H9 (cell line): ENCODE data around the gene MACROH2A1. TPM values are rescaled to one million over a fixed set of nuclear protein-coding genes. Genes with fewer than 3 reads are reported as not detected.
A peak's percentile ranks its signal among the peaks of the same experiment; 100 is the strongest.

Experiments
- DNase-seq: peaks from one replicate; pipeline ENCODE4 v3.0.0-alpha.2; 2017
- H2AFZ ChIP-seq: one replicate; pipeline ENCODE4 v1.6.1; 2013; ENCODE audit warnings: mild to moderate bottlenecking, low read length, control low read depth, moderate library complexity
- H2AK5ac ChIP-seq: 2 replicates; pipeline ENCODE4 v1.6.1; 2013; ENCODE audit warnings: low read length, control low read depth, mixed read lengths; ENCODE audit not compliant: insufficient read length
- H2BK120ac ChIP-seq: one replicate; pipeline ENCODE4 v1.6.1; 2013; ENCODE audit warnings: low read depth, mild to moderate bottlenecking, low read length, control low read depth, inconsistent platforms; ENCODE audit not compliant: poor library complexity, severe bottlenecking
- H2BK12ac ChIP-seq: 2 replicates; pipeline ENCODE4 v1.6.1; 2013; ENCODE audit warnings: low read length, control low read depth, mixed read lengths, low read depth; ENCODE audit not compliant: insufficient read length
- H2BK15ac ChIP-seq: 2 replicates; pipeline ENCODE4 v1.6.1; 2013; ENCODE audit warnings: low read depth, low read length, control low read depth
- H2BK20ac ChIP-seq: one replicate; pipeline ENCODE4 v1.6.1; 2013; ENCODE audit warnings: low read depth, mild to moderate bottlenecking, low read length, control low read depth, inconsistent platforms; ENCODE audit not compliant: poor library complexity, severe bottlenecking
- H2BK5ac ChIP-seq: 2 replicates; pipeline ENCODE4 v1.6.1; 2013; ENCODE audit warnings: low read length, control low read depth, mixed read lengths; ENCODE audit not compliant: insufficient read length
- H3K14ac ChIP-seq: 2 replicates; pipeline ENCODE4 v1.6.1; 2013; ENCODE audit warnings: low read length, control low read depth; ENCODE audit not compliant: insufficient read depth
- H3K18ac ChIP-seq: 2 replicates; pipeline ENCODE4 v1.6.1; 2013; ENCODE audit warnings: low read depth, mild to moderate bottlenecking, mixed read lengths, low read length, control low read depth; ENCODE audit not compliant: insufficient read length
- H3K23ac ChIP-seq: 2 replicates; pipeline ENCODE4 v1.6.1; 2013; ENCODE audit warnings: low read length, control low read depth, mixed read lengths, low read depth; ENCODE audit not compliant: insufficient read length
- H3K23me2 ChIP-seq: 2 replicates; pipeline ENCODE4 v1.6.1; 2013; ENCODE audit warnings: low read depth, mild to moderate bottlenecking, mixed read lengths, low read length, control low read depth; ENCODE audit not compliant: insufficient read length, poor library complexity, severe bottlenecking
- H3K27ac ChIP-seq: 2 replicates; pipeline ENCODE4 v1.5.1; 2013; ENCODE audit warnings: low read length, control low read depth, mixed read lengths, low read depth; ENCODE audit not compliant: insufficient read length
- H3K27me3 ChIP-seq: 2 replicates; pipeline ENCODE4 v1.6.1; 2013; ENCODE audit warnings: low read length, control low read depth, inconsistent platforms; ENCODE audit not compliant: insufficient read depth
- H3K4ac ChIP-seq: 2 replicates; pipeline ENCODE4 v1.6.1; 2013; ENCODE audit warnings: low read depth, mild to moderate bottlenecking, control low read depth, inconsistent platforms, low read length, moderate library complexity
- H3K4me1 ChIP-seq: 2 replicates; pipeline ENCODE4 v1.6.1; 2013; ENCODE audit warnings: low read length, control low read depth, inconsistent platforms; ENCODE audit not compliant: insufficient read depth
- H3K4me2 ChIP-seq: 2 replicates; pipeline ENCODE4 v1.6.1; 2013; ENCODE audit warnings: low read length, control low read depth, mixed read lengths; ENCODE audit not compliant: insufficient read length, insufficient read depth
- H3K56ac ChIP-seq: 2 replicates; pipeline ENCODE4 v1.6.1; 2013; ENCODE audit warnings: low read depth, mild to moderate bottlenecking, mixed read lengths, low read length, control low read depth; ENCODE audit not compliant: insufficient read length
- H3K79me1 ChIP-seq: 2 replicates; pipeline ENCODE4 v1.6.1; 2013; ENCODE audit warnings: low read depth, mild to moderate bottlenecking, moderate library complexity, low read length, control low read depth, inconsistent platforms; ENCODE audit not compliant: insufficient read depth, poor library complexity, severe bottlenecking
- H3K79me2 ChIP-seq: 2 replicates; pipeline ENCODE4 v1.6.1; 2013; ENCODE audit warnings: low read length, control low read depth, inconsistent platforms; ENCODE audit not compliant: insufficient read depth
- H3K9ac ChIP-seq: 2 replicates; pipeline ENCODE4 v1.6.1; 2013; ENCODE audit warnings: low read length, control low read depth, mixed read lengths; ENCODE audit not compliant: insufficient read length; ENCODE audit errors: extremely low read depth
- H3K9me3 ChIP-seq: one replicate; pipeline ENCODE4 v1.6.1; 2013; ENCODE audit warnings: low read depth, low read length, inconsistent platforms; ENCODE audit not compliant: control insufficient read depth
- H3T11ph ChIP-seq: one replicate; pipeline ENCODE4 v1.6.1; 2013; ENCODE audit warnings: mild to moderate bottlenecking, low read length, control low read depth, inconsistent platforms
- H4K20me1 ChIP-seq: one replicate; pipeline ENCODE4 v1.6.1; 2013; ENCODE audit not compliant: control insufficient read depth, insufficient read length, insufficient read depth
- H4K5ac ChIP-seq: 2 replicates; pipeline ENCODE4 v1.6.1; 2013; ENCODE audit warnings: low read depth, mild to moderate bottlenecking, mixed read lengths, low read length, control low read depth; ENCODE audit not compliant: insufficient read length
- H4K8ac ChIP-seq: replicated peaks from 2 replicates; pipeline ENCODE4 v1.6.1; 2013; ENCODE audit warnings: low read length, control low read depth, mixed read lengths, low read depth; ENCODE audit not compliant: insufficient read length
- H4K91ac ChIP-seq: 2 replicates; pipeline ENCODE4 v1.6.1; 2013; ENCODE audit warnings: low read depth, mild to moderate bottlenecking, moderate library complexity, mixed read lengths, low read length, control low read depth; ENCODE audit not compliant: insufficient read length
- H3K27ac Mint-ChIP-seq, 3 experiments: 2 replicates in 2 of 3; 3 replicates in 1 of 3; pipeline ENCODE4 v1.8.0; 2020 to 2021; ENCODE audit warnings: mixed read lengths in 3 of 3, mild to moderate bottlenecking in 1 of 3, moderate library complexity in 1 of 3
- H3K27me3 Mint-ChIP-seq: 2 replicates; pipeline ENCODE4 v1.8.0; 2021; ENCODE audit warnings: low read depth, mild to moderate bottlenecking, moderate library complexity, mixed read lengths
- H3K36me3 Mint-ChIP-seq, 3 experiments: 2 replicates in 2 of 3; 3 replicates in 1 of 3; pipeline ENCODE4 v1.8.0; 2020 to 2021; ENCODE audit warnings: low read depth in 3 of 3, mixed read lengths in 3 of 3; ENCODE audit not compliant: insufficient read depth in 1 of 3
- H3K4me1 Mint-ChIP-seq, 2 experiments: 2 replicates each; pipeline ENCODE4 v1.8.0; 2020; ENCODE audit warnings: mixed read lengths in 2 of 2
- H3K4me3 Mint-ChIP-seq, 2 experiments: 2 replicates in 1 of 2; 3 replicates in 1 of 2; pipeline ENCODE4 v1.8.0; 2020 to 2021; ENCODE audit warnings: mild to moderate bottlenecking in 2 of 2, mixed read lengths in 2 of 2, moderate library complexity in 1 of 2
- H3K9me3 Mint-ChIP-seq, 2 experiments: 2 replicates in 1 of 2; 3 replicates in 1 of 2; pipeline ENCODE4 v1.8.0; 2020; ENCODE audit warnings: mild to moderate bottlenecking in 2 of 2, mixed read lengths in 2 of 2, moderate library complexity in 1 of 2
- CTCF ChIP-seq: fragments of 200-600 bp; sonication (generic); conservative IDR thresholded peaks from 3 replicates; pipeline ENCODE4 v1.8.0; 2021; ENCODE audit warnings: antibody characterized with exemption, mild to moderate bottlenecking
- WGBS: extraction: QIAGEN DNeasy Blood & Tissue Kit; methylation state at CpG from one replicate; pipeline ENCODE4 v1.1.7; 2013; ENCODE audit warnings: missing lambda C conversion rate, low lambda C conversion rate, mixed read lengths; ENCODE audit not compliant: insufficient read length; ENCODE audit errors: extremely low coverage; 5-methylcytosine and 5-hydroxymethylcytosine counted together
- total RNA-seq: library from RNA; stranded (reverse); gene quantifications from 2 replicates; pipeline ENCODE4 v1.2.1, GENCODE V29; 2021

Gene MACROH2A1
- total RNA-seq, 1 experiment from 2014 or later, result 111 TPM

- no peak overlapping the region for H3K4me3 Mint-ChIP-seq
- WGBS, result no CpG with 5 or more reads among the region's 3 CpGs
- H3K36me3 Mint-ChIP-seq, result peaks cover 23 to 71% (median 28%) of the 10 kb centered on the region in 3 experiments; a peak in 6 of 7 replicates
These were observed 13.5 kb downstream of the MACROH2A1 start for GRCh38 chr5:135385576-135385975.

More at GRCh38 chr5:135385576-135385975, 13.5 kb downstream of the MACROH2A1 start:
- Histone ChIP-seq H4K20me1 (peaks cover 2% of the 10 kb centered on the region), H2BK15ac (no peak overlapping the region), H3K23me2 (no peaks in the 10 kb centered on the region), H3K9ac (no peak overlapping the region), H3K79me2 (no peaks in the 10 kb centered on the region), H3K79me1 (no peaks in the 10 kb centered on the region), H3K27me3 (no peaks in the 10 kb centered on the region), H4K5ac (no peak overlapping the region), H2BK5ac (no peak overlapping the region), H3K23ac (no peak overlapping the region), H2AFZ (no peak overlapping the region), H2BK12ac (no peak overlapping the region), H3K56ac (no peak overlapping the region), H3K27ac (no peak overlapping the region), H2BK120ac (no peak overlapping the region), H4K91ac (no peak overlapping the region), H3K18ac (no peak overlapping the region), H3K14ac (no peak overlapping the region), H2BK20ac (no peak overlapping the region), H3K9me3 (no peaks in the 10 kb centered on the region), H3K4ac (no peak overlapping the region), H2AK5ac (no peak overlapping the region), H4K8ac (no peak overlapping the region), H3T11ph (no peak overlapping the region), H3K4me2 (no peak overlapping the region), H3K4me1 (no peaks in the 10 kb centered on the region)
- Mint-ChIP-seq H3K27ac (0 out of 7 replicates have a peak overlapping the region, but pooled peaks of 1 of the 3 experiments have one; percentile 28), H3K4me1 (no peaks in the 10 kb centered on the region), H3K9me3 (no peaks in the 10 kb centered on the region), H3K27me3 (no peaks in the 10 kb centered on the region; the same call in 1 of the 2 replicates)
- TF ChIP-seq CTCF, result no peak
- no peak for DNase-seq
